ENCODE measurements around the gene DNAH14. TPM values are rescaled to one million over a fixed set of nuclear protein-coding genes. Genes with fewer than 3 reads are reported as not detected.
A peak's percentile ranks its signal among the peaks of the same experiment; 100 is the strongest.

DNAH14 gene
- total and polyA plus RNA-seq, 9 of the 15 experiments (the other 6 are each of a cell fraction or from before 2014, with no cell fraction given), result 58.4 to 142 (median 98.4) TPM

DNA sequence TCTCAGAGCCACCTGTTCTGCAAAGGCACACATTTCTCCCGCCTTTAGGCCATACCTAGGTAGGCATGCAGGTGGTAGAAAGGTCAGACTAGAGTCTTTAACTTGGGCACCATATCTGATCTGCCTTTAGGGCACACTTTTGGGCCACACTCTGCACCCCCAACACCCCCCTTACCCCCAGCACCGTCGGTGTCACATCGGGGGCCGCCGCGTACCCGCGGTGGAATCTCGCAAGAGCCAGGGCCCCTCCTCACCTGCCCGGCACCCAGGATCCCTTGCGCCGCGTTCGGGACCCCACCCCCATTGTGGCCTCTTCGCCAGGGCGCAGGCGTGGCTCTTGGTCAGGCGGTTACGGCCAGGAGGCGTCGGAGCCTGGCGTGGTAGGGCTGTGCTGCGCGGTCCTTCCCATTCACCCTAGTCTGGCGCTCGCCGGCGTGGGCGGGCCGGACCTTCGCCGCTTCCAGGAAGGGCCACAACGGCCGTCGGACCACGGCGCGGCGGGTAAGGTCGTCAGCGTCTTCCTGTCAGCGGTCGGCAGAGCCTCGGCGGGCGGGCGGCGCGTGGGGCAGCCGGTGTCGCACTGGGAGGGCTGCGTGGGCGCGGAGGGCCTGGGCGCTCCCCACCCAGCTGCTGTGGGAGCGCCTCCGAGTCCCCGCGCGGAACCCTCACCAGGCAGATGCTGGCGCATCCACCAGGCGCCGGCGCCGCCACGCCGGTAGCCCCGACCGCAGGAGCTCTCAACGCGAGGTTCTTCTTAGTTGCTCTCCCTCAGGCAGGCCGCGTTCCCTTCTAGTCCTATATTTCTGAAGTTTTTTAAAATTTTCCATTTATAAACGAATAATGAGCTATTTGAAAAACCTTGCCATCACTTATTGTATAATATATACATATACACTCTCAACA, at the start of gene DNAH14 (continued):
- TF ChIP-seq, protein P1, sequence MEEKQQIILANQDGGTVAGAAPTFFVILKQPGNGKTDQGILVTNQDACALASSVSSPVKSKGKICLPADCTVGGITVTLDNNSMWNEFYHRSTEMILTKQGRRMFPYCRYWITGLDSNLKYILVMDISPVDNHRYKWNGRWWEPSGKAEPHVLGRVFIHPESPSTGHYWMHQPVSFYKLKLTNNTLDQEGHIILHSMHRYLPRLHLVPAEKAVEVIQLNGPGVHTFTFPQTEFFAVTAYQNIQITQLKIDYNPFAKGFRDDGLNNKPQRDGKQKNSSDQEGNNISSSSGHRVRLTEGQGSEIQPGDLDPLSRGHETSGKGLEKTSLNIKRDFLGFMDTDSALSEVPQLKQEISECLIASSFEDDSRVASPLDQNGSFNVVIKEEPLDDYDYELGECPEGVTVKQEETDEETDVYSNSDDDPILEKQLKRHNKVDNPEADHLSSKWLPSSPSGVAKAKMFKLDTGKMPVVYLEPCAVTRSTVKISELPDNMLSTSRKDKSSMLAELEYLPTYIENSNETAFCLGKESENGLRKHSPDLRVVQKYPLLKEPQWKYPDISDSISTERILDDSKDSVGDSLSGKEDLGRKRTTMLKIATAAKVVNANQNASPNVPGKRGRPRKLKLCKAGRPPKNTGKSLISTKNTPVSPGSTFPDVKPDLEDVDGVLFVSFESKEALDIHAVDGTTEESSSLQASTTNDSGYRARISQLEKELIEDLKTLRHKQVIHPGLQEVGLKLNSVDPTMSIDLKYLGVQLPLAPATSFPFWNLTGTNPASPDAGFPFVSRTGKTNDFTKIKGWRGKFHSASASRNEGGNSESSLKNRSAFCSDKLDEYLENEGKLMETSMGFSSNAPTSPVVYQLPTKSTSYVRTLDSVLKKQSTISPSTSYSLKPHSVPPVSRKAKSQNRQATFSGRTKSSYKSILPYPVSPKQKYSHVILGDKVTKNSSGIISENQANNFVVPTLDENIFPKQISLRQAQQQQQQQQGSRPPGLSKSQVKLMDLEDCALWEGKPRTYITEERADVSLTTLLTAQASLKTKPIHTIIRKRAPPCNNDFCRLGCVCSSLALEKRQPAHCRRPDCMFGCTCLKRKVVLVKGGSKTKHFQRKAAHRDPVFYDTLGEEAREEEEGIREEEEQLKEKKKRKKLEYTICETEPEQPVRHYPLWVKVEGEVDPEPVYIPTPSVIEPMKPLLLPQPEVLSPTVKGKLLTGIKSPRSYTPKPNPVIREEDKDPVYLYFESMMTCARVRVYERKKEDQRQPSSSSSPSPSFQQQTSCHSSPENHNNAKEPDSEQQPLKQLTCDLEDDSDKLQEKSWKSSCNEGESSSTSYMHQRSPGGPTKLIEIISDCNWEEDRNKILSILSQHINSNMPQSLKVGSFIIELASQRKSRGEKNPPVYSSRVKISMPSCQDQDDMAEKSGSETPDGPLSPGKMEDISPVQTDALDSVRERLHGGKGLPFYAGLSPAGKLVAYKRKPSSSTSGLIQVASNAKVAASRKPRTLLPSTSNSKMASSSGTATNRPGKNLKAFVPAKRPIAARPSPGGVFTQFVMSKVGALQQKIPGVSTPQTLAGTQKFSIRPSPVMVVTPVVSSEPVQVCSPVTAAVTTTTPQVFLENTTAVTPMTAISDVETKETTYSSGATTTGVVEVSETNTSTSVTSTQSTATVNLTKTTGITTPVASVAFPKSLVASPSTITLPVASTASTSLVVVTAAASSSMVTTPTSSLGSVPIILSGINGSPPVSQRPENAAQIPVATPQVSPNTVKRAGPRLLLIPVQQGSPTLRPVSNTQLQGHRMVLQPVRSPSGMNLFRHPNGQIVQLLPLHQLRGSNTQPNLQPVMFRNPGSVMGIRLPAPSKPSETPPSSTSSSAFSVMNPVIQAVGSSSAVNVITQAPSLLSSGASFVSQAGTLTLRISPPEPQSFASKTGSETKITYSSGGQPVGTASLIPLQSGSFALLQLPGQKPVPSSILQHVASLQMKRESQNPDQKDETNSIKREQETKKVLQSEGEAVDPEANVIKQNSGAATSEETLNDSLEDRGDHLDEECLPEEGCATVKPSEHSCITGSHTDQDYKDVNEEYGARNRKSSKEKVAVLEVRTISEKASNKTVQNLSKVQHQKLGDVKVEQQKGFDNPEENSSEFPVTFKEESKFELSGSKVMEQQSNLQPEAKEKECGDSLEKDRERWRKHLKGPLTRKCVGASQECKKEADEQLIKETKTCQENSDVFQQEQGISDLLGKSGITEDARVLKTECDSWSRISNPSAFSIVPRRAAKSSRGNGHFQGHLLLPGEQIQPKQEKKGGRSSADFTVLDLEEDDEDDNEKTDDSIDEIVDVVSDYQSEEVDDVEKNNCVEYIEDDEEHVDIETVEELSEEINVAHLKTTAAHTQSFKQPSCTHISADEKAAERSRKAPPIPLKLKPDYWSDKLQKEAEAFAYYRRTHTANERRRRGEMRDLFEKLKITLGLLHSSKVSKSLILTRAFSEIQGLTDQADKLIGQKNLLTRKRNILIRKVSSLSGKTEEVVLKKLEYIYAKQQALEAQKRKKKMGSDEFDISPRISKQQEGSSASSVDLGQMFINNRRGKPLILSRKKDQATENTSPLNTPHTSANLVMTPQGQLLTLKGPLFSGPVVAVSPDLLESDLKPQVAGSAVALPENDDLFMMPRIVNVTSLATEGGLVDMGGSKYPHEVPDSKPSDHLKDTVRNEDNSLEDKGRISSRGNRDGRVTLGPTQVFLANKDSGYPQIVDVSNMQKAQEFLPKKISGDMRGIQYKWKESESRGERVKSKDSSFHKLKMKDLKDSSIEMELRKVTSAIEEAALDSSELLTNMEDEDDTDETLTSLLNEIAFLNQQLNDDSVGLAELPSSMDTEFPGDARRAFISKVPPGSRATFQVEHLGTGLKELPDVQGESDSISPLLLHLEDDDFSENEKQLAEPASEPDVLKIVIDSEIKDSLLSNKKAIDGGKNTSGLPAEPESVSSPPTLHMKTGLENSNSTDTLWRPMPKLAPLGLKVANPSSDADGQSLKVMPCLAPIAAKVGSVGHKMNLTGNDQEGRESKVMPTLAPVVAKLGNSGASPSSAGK (IDR thresholded peaks at IDR 0.05), result peak; percentile 99
- TF ChIP-seq ZSCAN29 (IDR thresholded peaks at IDR 0.05) (no peak), EHMT2 (IDR thresholded peaks at IDR 0.05) (0 out of 2 replicates have a peak, but pooled peaks have one; percentile 22), EZH2 (IDR thresholded peaks at IDR 0.05; ENCODE audit: borderline replicate concordance, low read depth, low read length) (no peak), RB1 (IDR thresholded peaks at IDR 0.05; ENCODE audit: low read depth) (peak; percentile 91), ZNF778 (CRISPR knock-in tag; IDR thresholded peaks at IDR 0.05) (no peak), CBFA2T2 (conservative IDR thresholded peaks at IDR 0.05) (no peak; the same call in 1 of the 2 replicates), CC2D1A (IDR thresholded peaks at IDR 0.05) (no peak), HMGN3 (IDR thresholded peaks at IDR 0.05; ENCODE audit: borderline replicate concordance, extremely low read depth, insufficient read length, low read depth, low read length) (no peak), MTF1 (CRISPR knock-in tag; IDR thresholded peaks at IDR 0.05; ENCODE audit: borderline replicate concordance) (no peak), HNRNPL (IDR thresholded peaks at IDR 0.05; ENCODE audit: low read depth, low read length) (peak; percentile 92), HINFP (tag; conservative IDR thresholded peaks at IDR 0.05; ENCODE audit: low read depth) (no peak)
- TF ChIP-seq, protein P2, sequence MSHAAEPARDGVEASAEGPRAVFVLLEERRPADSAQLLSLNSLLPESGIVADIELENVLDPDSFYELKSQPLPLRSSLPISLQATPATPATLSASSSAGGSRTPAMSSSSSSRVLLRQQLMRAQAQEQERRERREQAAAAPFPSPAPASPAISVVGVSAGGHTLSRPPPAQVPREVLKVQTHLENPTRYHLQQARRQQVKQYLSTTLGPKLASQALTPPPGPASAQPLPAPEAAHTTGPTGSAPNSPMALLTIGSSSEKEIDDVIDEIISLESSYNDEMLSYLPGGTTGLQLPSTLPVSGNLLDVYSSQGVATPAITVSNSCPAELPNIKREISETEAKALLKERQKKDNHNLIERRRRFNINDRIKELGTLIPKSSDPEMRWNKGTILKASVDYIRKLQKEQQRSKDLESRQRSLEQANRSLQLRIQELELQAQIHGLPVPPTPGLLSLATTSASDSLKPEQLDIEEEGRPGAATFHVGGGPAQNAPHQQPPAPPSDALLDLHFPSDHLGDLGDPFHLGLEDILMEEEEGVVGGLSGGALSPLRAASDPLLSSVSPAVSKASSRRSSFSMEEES (CRISPR knock-in tag; IDR thresholded peaks at IDR 0.05), result no peak

Measured in K562 (cell line).